ENCODE measurements around the gene PTPA. TPM values are rescaled to one million over a fixed set of nuclear protein-coding genes. Genes with fewer than 3 reads are reported as not detected.

Gene PTPA
- polyA plus RNA-seq, 4 donors: 50.8 to 113 (median 60.8) TPM

- Histone ChIP-seq H3K4me1 (ENCODE audit: control insufficient read depth in 3 of 3, insufficient read depth in 2 of 3, low read depth in 1 of 3, low read length in 2 of 3) (peaks cover 5 to 61% (median 25%) of the 10 kb centered on the region in 3 donors), H3K27ac (ENCODE audit: low read depth in 1 of 3, low read length in 2 of 3) (peak overlapping the region; percentile 49 to 92 (median 88)), H3K9me3 (ENCODE audit: control insufficient read depth in 2 of 2, insufficient read depth in 1 of 2, low read depth in 1 of 2, low read length in 1 of 2) (peaks cover 0 to 5% of the 10 kb centered on the region in 2 donors), H3K36me3 (ENCODE audit: control insufficient read depth in 3 of 3, insufficient read depth in 2 of 3, low read depth in 1 of 3, low read length in 3 of 3) (peaks cover 0 to 25% (median 0%) of the 10 kb centered on the region in 3 donors), H3K27me3 (ENCODE audit: control insufficient read depth in 3 of 3, insufficient read depth in 3 of 3, low read length in 3 of 3) (no peaks in the 10 kb centered on the region), H3K4me3 (ENCODE audit: low read depth in 1 of 3, low read length in 3 of 3) (peak overlapping the region in 1 of 3 donors; percentile 1)
- 59 to 75% (median 61%) methylated on average over 16 to 18 of the region's 18 CpGs for WGBS, 3 donors
- peak; percentile 64 to 93 for DNase-seq
- FAIRE-seq: no peak
Observed at GRCh38 chr9:129078691-129079503, 32.3 kb upstream of the PTPA start.

GRCh38 chr9:129079829-129080228, 31.4 kb upstream of the PTPA start:
- H3K27me3 ChIP-seq (ENCODE audit: control insufficient read depth in 3 of 3, insufficient read depth in 3 of 3, low read length in 3 of 3): no peaks in the 10 kb centered on the region
- peak overlapping the region in 2 of 3 donors; percentile 47 to 88 for H3K4me3 ChIP-seq (ENCODE audit: low read depth in 1 of 3, low read length in 3 of 3)
- no peak for DNase-seq
- peak overlapping the region; percentile 51 to 74 (median 61) for H3K27ac ChIP-seq (ENCODE audit: low read depth in 1 of 3, low read length in 2 of 3)
- peaks cover 0 to 5% of the 10 kb centered on the region in 2 donors for H3K9me3 ChIP-seq (ENCODE audit: control insufficient read depth in 2 of 2, insufficient read depth in 1 of 2, low read depth in 1 of 2, low read length in 1 of 2)
- H3K4me1 ChIP-seq (ENCODE audit: control insufficient read depth in 3 of 3, insufficient read depth in 2 of 3, low read depth in 1 of 3, low read length in 2 of 3): peaks cover 5 to 63% (median 25%) of the 10 kb centered on the region in 3 donors
- no peak for FAIRE-seq
- WGBS, 3 donors: 85 to 87% (median 86%) methylated on average over 11 to 13 of the region's 13 CpGs
- peaks cover 0 to 34% (median 0%) of the 10 kb centered on the region in 3 donors for H3K36me3 ChIP-seq (ENCODE audit: control insufficient read depth in 3 of 3, insufficient read depth in 2 of 3, low read depth in 1 of 3, low read length in 3 of 3)

- no peak for FAIRE-seq
- H3K27ac ChIP-seq (ENCODE audit: low read depth in 1 of 3, low read length in 2 of 3): peak overlapping the region; percentile 51 to 74 (median 61)
Observed at GRCh38 chr9:129080298-129080600, 31.0 kb upstream of the PTPA start.

GRCh38 chr9:129080601-129081387, 30.4 kb upstream of the PTPA start, which contains the start of gene DOLPP1:
TSS of gene DOLPP1 (plus strand) at chr9:129081111. CDS start at chr9:129081132, 21 bp downstream.
- Histone ChIP-seq H3K4me1 (ENCODE audit: control insufficient read depth in 3 of 3, insufficient read depth in 2 of 3, low read depth in 1 of 3, low read length in 2 of 3) (peaks cover 5 to 57% (median 25%) of the 10 kb centered on the region in 3 donors), H3K36me3 (ENCODE audit: control insufficient read depth in 3 of 3, insufficient read depth in 2 of 3, low read depth in 1 of 3, low read length in 3 of 3) (peaks cover 2 to 43% (median 5%) of the 10 kb centered on the region in 3 donors), H3K9me3 (ENCODE audit: control insufficient read depth in 2 of 2, insufficient read depth in 1 of 2, low read depth in 1 of 2, low read length in 1 of 2) (no peaks in the 10 kb centered on the region), H3K4me3 (ENCODE audit: low read depth in 1 of 3, low read length in 3 of 3) (peak within 1 kb of the TSS; percentile 60 to 88 (median 65)), H3K27ac (ENCODE audit: low read depth in 1 of 3, low read length in 2 of 3) (peak within 1 kb of the TSS; percentile 76 to 81 (median 79)), H3K27me3 (ENCODE audit: control insufficient read depth in 3 of 3, insufficient read depth in 3 of 3, low read length in 3 of 3) (no peaks in the 10 kb centered on the region)
- WGBS, 3 donors: 0 to 1% (median 0%) methylated on average over 64 to 70 of the region's 70 CpGs
- FAIRE-seq: peak; percentile 59
- peak; percentile 99 to 100 for DNase-seq

More at GRCh38 chr9:129080298-129080600, 31.0 kb upstream of the PTPA start:
- peaks cover 0 to 38% (median 2%) of the 10 kb centered on the region in 3 donors for H3K36me3 ChIP-seq (ENCODE audit: control insufficient read depth in 3 of 3, insufficient read depth in 2 of 3, low read depth in 1 of 3, low read length in 3 of 3)
- H3K4me3 ChIP-seq (ENCODE audit: low read depth in 1 of 3, low read length in 3 of 3): peak overlapping the region; percentile 47 to 88 (median 58)
- WGBS, 3 donors: 7 to 25% (median 19%) methylated on average over 12 of the region's 12 CpGs
- no peaks in the 10 kb centered on the region for H3K27me3 ChIP-seq (ENCODE audit: control insufficient read depth in 3 of 3, insufficient read depth in 3 of 3, low read length in 3 of 3)
- no peak for DNase-seq
- peaks cover 5 to 62% (median 25%) of the 10 kb centered on the region in 3 donors for H3K4me1 ChIP-seq (ENCODE audit: control insufficient read depth in 3 of 3, insufficient read depth in 2 of 3, low read depth in 1 of 3, low read length in 2 of 3)
- peaks cover 0 to 3% of the 10 kb centered on the region in 2 donors for H3K9me3 ChIP-seq (ENCODE audit: control insufficient read depth in 2 of 2, insufficient read depth in 1 of 2, low read depth in 1 of 2, low read length in 1 of 2)

GRCh38 chr9:129081388-129081904, 29.8 kb upstream of the PTPA start:
- no peaks in the 10 kb centered on the region for H3K9me3 ChIP-seq (ENCODE audit: control insufficient read depth in 2 of 2, insufficient read depth in 1 of 2, low read depth in 1 of 2, low read length in 1 of 2)
- H3K27me3 ChIP-seq (ENCODE audit: control insufficient read depth in 3 of 3, insufficient read depth in 3 of 3, low read length in 3 of 3): no peaks in the 10 kb centered on the region
- H3K4me1 ChIP-seq (ENCODE audit: control insufficient read depth in 3 of 3, insufficient read depth in 2 of 3, low read depth in 1 of 3, low read length in 2 of 3): peaks cover 5 to 51% (median 23%) of the 10 kb centered on the region in 3 donors
- FAIRE-seq: no peak
- 1% methylated on average over 30 of the region's 30 CpGs for WGBS, 3 donors
- peak overlapping the region; percentile 60 to 88 (median 65) for H3K4me3 ChIP-seq (ENCODE audit: low read depth in 1 of 3, low read length in 3 of 3)
- H3K27ac ChIP-seq (ENCODE audit: low read depth in 1 of 3, low read length in 2 of 3): peak overlapping the region; percentile 76 to 81 (median 79)
- H3K36me3 ChIP-seq (ENCODE audit: control insufficient read depth in 3 of 3, insufficient read depth in 2 of 3, low read depth in 1 of 3, low read length in 3 of 3): peaks cover 5 to 50% (median 7%) of the 10 kb centered on the region in 3 donors
- peak in 1 of 2 donors; percentile 89 for DNase-seq

GRCh38 chr9:129084087-129084486, 27.1 kb upstream of the PTPA start:
- H3K36me3 ChIP-seq (ENCODE audit: control insufficient read depth in 3 of 3, insufficient read depth in 2 of 3, low read depth in 1 of 3, low read length in 3 of 3): peaks cover 13 to 67% (median 19%) of the 10 kb centered on the region in 3 donors
- H3K27me3 ChIP-seq (ENCODE audit: control insufficient read depth in 3 of 3, insufficient read depth in 3 of 3, low read length in 3 of 3): no peaks in the 10 kb centered on the region
- peak in 1 of 2 donors; percentile 87 for DNase-seq
- 42 to 76% (median 53%) methylated on average over 7 of the region's 7 CpGs for WGBS, 3 donors
- no peak for FAIRE-seq
- H3K27ac ChIP-seq (ENCODE audit: low read depth in 1 of 3, low read length in 2 of 3): peak overlapping the region in 1 of 3 donors; percentile 49
- no peak overlapping the region for H3K4me3 ChIP-seq (ENCODE audit: low read depth in 1 of 3, low read length in 3 of 3)
- H3K4me1 ChIP-seq (ENCODE audit: control insufficient read depth in 3 of 3, insufficient read depth in 2 of 3, low read depth in 1 of 3, low read length in 2 of 3): peaks cover 5 to 30% (median 16%) of the 10 kb centered on the region in 3 donors
- H3K9me3 ChIP-seq (ENCODE audit: control insufficient read depth in 2 of 2, insufficient read depth in 1 of 2, low read depth in 1 of 2, low read length in 1 of 2): no peaks in the 10 kb centered on the region

- H3K27ac ChIP-seq (ENCODE audit: low read depth in 1 of 3, low read length in 2 of 3): no peak overlapping the region
- H3K4me1 ChIP-seq (ENCODE audit: control insufficient read depth in 3 of 3, insufficient read depth in 2 of 3, low read depth in 1 of 3, low read length in 2 of 3): peaks cover 0 to 2% (median 0%) of the 10 kb centered on the region in 3 donors
- WGBS, 3 donors: 86 to 90% (median 90%) methylated on average over 15 of the region's 15 CpGs
- no peaks in the 10 kb centered on the region for H3K27me3 ChIP-seq (ENCODE audit: control insufficient read depth in 3 of 3, insufficient read depth in 3 of 3, low read length in 3 of 3)
- H3K36me3 ChIP-seq (ENCODE audit: control insufficient read depth in 3 of 3, insufficient read depth in 2 of 3, low read depth in 1 of 3, low read length in 3 of 3): peaks cover 19 to 74% (median 28%) of the 10 kb centered on the region in 3 donors
- no peaks in the 10 kb centered on the region for H3K9me3 ChIP-seq (ENCODE audit: control insufficient read depth in 2 of 2, insufficient read depth in 1 of 2, low read depth in 1 of 2, low read length in 1 of 2)
- no peak overlapping the region for H3K4me3 ChIP-seq (ENCODE audit: low read depth in 1 of 3, low read length in 3 of 3)
- DNase-seq: no peak
- FAIRE-seq: no peak
Observed at GRCh38 chr9:129089246-129089645, 22.0 kb upstream of the PTPA start.

Data from small intestine (tissue), 7 donors.